Inflammatory macrophage treated with lipopolysaccharide for 1 hour (primary cell): ENCODE data around the gene UNC93A.
"Not testable (repeated sequence)": the region's sequence is repeated elsewhere in the genome, so short reads cannot be mapped to it uniquely, and the experiment has no call there.

Experiments used
- DNase-seq, 2 donors: peaks; one replicate each; pipeline ENCODE4 v3.0.0-alpha.2; 2020 to 2022

The UNC93A gene

DNA sequence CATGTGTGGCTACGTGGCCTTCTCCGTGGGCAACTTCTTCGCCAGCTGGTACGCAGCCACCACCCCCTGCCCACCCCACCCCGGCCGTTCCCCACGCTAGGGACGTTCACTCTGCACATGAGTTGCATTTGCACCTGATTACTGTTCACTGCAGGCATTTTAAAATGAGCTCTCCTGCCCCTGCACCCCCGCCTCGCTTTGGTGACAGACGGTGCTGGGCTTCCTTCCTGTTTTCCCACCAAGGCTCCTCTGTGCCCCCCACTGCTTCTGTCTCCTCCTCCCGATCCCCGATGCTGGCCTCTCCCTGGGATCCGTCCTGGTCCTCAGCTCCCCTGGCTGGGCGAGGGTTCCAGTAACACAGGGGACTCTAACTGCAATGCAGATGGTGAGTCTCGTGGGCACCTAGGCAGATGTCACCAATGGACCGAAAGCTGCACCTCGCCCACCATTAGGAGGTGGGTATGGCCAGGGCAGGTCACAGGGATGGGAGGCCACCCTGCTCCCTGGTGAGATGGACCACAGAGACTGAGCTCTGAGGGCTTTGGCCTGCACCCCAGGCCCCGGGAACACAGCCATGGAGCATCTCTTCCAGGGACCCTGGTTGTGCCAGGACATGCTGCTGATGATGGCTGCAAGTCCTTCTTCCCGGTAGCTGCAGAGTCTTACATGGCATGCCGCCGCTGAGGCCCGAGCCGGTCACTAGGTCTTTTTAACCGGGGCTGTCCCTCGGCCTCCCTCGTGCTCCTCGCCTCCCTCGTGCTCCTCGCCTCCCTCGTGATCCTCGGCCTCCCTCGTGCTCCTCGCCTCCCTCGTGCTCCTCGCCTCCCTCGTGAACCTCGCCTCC lies 3.8 kb downstream of the UNC93A start:
- DNase-seq = no peak

DNA sequence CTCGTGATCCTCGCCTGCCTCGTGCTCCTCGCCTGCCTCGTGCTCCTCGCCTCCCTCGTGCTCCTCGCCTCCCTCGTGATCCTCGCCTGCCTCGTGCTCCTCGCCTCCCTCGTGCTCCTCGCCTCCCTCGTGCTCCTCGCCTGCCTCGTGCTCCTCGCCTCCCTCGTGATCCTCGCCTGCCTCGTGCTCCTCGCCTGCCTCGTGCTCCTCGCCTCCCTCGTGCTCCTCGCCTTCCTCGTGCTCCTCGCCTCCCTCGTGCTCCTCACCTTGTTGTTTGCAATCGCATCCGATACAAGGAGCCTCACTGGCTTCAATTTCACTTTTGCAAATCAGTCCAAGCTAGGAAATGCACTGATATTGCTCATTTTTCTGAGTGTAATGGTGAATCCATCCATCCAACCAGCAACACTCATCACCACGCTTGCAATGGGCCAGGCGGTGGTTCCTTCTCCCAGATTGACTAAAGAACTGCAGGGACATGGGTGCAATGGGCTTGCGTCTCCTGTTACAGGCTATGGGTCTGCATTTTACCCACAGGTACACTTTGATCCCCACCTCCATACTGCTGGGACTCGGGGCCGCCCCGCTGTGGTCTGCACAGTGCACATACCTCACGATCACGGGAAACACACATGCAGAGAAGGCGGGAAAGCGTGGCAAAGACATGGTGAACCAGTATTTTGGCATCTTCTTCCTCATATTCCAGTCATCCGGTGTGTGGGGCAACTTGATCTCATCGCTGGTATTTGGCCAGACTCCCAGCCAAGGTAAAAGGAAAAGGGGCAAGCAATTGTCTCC lies 4.6 kb downstream of the UNC93A start:
- DNase-seq = no peak

DNA sequence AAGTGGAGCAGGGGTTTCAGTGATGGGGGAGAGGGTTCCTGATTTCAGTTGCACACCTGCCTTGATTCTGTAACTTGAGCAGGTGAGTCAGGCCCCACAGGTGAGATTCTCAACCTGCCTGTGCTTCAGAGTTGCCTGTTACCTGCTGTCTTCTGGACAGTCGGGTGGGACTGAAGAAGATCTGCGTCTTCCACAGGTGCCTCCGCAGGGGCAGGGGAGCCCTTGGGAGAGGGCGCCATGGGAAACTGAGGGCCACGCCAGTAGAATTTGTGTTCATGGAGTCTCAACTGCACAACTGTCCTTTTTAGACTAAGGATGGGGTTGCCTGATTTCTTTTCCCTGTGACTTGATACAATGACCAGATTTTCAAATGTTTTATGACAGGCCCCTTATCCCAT lies 5.2 kb downstream of the UNC93A start:
- DNase-seq = no peak

DNA sequence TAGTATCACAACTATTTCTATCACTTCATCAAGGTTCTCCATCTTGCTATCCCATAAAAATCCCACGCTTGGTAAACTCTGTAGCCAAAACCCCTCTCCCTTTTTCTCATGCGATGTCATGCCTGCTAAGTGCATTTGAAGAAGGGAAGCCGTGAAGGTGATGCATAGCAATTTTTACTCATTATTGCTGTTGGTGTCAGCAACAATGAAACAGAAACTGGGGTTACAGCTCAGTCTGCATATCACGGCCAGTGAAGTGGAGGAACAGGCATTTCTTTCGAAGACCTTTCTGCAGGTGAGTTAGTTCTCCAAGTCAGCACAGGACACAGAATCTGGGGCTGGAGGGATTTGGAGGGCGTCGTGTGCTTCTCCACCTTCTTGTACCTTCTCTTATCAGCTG lies 5.8 kb downstream of the UNC93A start:
- no peak for DNase-seq

DNA sequence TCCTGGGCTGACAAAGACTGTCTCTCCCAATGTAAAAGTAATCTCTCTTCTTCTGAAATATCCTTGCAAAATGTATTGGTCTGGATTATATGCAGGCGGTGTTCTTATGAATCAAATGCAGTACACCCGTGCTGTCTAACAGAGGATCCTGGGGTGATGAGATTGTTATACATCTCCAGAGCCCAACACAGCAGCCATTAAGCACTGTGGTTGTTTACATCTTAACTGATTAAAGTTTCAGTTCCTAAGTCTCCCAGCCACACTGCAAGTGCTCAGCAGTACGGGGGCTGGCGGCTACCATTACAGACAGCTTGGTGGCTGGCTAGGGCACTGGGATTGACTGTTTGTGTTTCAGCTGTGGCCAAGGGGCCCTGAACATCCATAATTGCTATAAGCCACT lies 7.0 kb downstream of the UNC93A start:
- DNase-seq = no peak

DNA sequence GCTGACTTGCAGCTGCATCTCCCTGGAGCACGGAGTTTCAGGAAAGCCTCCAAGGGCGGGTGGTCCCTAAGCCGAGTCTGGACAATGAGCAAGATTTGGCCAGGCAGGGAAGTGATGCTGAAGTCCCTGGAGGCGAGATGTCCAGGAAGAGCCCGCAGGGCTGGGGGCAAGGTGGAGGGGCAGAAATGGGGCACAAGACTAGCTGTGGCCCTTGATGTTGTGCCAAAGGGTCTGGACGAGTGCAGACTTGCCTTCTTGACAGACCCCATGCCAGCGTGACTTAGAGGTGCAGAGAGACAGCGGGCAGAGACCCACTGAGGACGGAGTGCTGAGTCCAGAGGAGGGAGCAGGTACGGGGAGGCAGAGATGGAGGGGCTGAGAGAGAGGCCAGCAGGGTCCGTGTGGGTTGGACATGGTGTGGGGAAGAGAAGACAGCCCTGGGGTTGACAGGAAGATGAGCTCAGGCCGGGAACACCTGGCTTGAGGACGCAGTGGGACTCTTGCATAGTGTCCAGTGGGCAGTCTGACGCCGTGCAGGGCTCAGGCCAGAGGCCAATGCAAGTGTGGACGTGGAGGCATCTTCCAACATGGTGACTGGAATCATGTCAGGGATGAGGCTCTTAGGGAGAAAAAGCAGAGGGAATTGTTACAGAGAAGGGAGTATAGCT lies 8.7 kb downstream of the UNC93A start:
- DNase-seq = no peak

DNA sequence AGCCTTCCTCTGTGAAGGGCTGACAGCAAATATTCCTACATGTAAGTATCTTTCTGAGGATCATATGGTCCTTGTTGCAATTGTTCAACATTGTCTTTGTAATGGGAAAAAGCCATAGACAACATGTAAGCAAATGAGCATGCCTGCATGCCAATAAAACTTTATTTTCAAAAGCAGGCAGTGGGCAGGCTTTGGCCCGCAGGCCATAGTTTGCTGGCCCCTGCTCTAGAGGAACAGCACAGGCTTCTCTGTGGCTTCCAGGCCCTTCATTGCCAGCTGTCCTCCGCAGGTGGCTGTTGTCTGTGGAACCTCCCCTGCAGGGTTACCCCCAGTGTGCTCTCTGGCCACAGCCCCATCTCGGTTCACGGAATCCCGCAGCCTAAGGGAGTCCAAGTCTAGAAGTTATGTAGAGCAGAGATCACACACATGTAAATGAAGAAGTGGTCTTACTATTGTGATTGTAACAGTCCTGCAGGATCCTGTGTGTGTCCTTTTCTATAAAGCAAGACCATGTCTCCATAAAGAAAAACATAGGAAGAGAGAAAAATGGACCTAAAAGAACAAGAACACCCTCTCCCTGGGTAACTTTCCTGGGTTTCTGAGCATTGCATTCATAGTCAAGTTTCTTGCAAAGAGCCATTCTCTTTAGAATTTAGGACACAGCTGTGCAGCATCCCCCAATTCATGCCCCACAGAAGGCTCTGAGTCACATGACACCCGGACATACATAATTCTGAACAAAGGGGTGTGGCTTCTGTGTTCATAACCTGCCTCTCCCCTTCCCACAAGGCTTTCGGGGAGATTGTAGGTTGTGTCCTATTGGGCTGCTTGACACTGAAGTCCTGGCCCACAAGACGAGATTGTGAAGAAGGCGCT lies 10.0 kb downstream of the UNC93A start:
- DNase-seq = no peak

DNA sequence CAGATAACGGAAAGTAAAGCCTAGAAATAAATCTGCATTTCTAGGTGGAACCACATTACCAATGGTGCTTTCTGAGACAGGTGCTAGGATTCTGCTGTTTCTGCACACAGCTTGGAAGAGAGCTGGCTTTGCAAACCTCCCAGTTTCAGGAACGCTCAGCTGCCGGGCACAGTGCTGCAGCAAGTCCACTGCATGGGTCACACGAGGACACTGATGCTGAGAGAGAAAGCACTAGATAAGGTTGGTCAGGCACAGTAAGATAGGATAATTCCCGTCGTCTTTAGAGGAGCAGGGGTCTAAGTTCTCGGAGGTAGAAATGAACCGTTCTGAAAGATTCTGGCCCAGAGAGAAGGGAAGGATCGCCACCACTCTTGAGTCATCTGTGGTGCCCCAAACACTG lies 11.0 kb downstream of the UNC93A start:
- DNase-seq = no peak

DNA sequence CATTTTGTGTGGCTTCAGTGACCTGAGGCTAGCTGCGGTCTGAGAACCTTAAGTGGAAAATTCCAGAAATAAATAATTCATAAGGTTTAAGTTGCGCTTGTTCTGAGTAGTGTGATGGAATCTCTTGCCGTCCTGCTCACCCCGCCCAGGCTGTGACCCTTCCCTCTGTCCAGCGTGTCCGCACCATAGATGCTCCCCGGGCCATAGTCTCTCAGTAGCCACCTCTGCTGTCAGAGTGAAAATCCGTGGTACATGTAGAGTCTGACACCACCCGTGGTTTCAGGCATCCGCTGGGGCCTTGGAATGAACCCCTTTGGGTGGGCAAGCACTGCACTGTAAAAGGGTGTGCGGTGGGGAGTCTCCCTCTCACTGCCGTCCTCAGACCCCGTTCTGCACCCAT lies 11.7 kb downstream of the UNC93A start:
- DNase-seq = no peak

DNA sequence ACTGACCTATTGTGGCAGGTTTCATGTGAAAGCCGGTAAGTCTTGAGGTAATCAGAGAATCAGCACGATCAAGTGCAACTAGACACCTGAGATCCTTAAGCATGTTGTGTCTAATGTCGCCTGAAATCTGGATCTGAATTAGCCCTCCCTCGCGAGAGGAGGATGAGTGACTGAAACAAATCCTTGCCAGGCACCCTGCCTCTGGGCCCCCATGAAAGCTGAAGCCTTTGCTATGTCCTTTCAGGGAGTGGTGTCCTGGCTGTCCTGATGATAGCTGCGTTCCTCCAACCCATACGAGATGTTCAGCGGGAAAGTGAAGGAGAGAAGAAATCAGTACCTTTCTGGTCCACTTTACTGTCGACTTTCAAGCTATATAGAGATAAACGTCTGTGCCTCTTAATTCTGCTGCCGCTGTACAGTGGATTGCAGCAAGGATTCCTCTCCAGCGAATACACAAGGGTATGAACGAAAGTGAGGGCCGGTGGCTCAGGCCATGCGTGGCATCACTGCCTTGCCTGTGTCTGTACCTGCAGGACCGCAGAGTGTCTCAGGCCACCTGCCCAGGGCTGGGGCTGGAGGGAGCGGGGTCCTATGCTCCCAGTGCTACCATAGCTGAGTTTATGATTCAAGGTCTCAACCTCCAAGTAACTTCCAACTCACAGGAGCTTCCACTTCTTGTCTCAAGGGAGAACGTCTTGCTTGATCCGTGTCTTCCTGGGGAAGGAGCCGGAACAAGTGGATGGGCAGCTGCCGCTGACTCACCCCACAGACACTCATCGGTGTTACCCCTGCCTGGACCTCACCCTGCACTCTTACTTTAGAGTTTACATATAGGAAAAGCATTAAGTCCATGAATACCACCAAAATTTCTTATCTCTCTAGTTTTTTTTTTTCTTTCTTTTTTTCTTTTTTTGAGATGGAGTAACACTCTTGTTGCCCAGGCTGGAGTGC lies 12.8 kb downstream of the UNC93A start:
- DNase-seq = no peak

DNA sequence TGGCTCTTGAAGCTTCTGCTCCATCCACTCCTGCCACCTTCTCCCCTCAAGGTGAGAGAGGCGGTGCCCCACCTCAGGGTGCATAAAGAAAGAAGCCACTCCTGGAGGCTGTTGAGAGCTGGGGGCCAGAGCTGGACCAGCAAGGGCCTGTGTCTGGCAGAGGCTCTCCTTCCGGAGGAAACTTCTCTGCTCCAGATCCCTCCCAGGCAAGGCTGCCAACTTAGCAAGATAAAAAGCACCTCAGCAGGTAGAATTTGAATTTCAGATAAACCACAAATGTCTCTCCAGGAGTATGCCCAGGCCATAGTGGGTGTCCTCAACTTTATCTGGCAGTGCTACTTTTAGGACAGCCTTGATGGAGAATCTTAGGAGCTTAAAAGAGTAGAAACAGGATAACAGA lies 13.8 kb downstream of the UNC93A start:
- DNase-seq = no peak

DNA sequence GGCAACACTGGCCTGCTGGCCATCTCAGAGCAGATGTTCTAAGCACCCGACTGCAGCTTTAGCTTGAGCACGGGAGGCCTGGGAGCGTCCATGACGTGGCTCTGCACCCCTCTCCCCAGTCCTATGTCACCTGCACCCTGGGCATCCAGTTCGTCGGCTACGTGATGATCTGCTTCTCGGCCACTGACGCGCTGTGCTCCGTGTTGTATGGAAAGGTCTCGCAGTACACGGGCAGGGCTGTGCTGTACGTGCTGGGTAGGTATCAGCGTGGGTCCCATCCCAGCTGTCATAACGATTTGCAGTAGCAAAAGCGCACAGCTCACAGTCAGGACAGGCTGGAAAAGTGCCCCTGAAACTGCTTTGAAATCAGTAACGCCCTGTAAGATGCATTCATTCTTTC lies 14.7 kb downstream of the UNC93A start:
- DNase-seq = no peak

DNA sequence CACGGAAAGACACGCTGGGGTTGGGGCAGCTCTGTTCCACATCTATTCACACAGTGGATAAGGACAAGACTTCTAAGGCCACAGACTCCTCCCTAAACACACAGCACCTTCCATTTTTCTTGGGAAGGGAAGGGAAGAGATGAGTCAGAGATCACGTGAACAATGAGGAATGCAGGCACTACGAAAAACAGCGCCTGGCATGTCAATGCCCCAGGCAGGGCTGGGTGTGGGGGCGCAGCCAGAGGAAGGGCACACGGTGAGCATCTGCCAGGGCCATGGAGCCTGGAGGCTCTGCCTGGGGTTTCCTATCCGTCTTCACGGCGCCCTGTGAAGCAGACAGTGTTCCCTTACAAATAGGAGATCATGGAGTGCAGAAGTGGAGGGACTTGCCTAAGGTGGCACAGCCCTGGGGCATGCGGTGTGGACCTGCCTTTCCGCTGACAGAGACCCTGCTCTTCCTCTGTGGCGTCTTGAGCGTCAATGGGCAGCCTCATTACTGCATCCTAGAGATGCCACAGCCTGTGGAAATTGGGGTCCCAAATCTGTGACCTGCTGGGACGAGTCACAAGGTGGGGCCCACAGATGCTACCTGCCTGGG lies 15.4 kb downstream of the UNC93A start:
- no peak for DNase-seq

DNA sequence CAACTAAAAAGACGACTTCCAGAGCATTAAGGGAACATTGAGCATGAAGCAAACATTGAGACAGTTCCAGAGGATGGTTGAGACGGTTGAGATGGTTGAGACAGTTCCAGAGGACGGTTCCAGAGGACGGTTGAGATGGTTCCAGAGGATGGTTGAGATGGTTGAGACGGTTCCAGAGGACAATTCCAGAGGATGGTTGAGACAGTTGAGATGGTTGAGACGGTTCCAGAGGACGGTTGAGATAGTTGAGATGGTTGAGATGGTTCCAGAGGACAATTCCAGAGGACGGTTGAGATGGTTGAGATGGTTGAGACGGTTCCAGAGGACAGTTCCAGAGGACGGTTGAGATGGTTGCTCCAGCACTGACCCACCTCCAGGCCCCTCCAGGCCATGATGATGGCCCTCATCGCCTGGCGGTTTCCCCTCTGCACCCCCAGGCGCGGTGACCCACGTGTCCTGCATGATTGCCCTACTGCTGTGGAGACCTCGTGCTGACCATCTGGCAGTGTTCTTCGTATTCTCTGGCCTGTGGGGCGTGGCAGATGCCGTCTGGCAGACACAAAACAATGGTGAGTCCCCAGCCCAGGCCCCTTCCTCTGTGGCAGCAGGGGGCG lies 16.3 kb downstream of the UNC93A start:
- no peak for DNase-seq

DNA sequence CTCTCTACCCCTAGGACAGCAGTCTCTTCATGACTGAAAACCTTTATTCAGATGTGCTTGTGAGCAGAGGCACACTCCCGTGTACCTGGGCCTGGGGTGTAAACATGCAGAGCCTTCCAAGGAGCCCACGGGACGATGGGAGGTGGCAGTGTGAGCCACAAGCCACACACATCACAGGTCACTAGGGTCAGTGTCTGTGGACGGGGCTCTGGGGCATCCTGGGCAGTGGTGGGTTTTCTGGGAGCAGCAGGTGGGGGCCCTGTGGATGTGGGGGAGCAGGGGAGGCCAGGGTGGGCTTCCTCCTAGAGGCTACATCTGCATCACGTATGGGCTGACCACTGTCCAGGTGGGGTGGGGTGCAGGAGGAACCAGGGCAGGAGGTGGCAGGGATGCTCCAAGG lies 17.1 kb downstream of the UNC93A start:
- DNase-seq = no peak

DNA sequence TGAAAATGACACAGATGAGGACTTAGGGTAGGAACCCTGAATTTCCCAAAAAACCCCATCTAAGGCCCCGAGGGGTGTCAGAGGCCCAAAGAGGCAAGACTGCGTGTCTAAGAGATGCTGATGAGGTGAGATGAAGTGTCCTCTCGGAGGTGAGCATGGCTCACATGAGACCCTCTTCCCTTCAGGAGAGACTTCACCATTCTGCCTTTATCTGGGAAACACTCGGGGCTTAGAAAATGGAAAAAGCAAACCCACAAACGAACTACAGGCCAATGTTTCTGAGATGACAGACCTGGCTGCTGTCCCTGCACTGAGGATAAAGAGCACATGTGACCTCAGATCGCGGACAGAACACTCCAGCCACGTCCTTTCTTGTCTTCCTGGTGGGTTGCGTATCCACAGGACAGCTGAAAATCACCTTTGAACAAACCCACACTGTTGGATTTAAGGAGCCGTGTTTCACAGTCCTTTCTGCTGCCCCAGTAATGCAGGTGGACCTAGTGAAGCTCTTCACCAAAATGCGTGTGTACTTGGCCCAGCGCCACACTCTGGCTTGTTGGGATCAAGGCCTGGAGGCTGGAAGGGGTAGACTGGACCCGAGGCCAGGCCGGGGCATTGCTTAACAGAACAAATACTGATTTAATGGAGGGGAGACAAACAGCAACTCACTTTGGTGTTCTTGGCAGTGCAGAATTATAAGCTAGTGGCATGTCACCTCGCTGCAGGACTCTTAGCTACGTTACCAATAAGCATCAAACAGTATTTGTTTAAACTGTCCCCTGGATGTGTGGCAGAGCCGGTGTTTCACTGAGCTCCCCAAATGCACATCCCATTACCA lies 18.5 kb downstream of the UNC93A start:
- not testable (repeated sequence) for DNase-seq

DNA sequence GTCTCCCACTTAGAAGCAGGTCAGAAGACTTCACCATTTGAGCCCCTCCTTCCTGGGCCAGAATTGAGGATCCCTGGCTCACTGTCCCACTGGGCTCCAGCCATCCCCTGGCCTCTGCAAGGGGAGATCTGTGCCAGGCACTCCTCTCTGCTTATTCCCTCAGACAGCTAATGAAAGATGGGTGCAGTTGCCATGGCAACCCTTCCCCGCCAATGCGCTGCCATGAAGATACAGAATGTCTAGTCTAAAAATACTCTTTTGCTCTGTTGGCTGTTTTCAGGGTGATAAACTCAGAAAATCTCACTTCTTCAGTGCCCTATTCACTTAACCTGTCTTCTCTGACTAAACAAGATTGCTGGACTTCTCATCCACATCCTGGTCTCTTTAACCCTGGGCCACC lies 20.2 kb downstream of the UNC93A start:
- DNase-seq = no peak

DNA sequence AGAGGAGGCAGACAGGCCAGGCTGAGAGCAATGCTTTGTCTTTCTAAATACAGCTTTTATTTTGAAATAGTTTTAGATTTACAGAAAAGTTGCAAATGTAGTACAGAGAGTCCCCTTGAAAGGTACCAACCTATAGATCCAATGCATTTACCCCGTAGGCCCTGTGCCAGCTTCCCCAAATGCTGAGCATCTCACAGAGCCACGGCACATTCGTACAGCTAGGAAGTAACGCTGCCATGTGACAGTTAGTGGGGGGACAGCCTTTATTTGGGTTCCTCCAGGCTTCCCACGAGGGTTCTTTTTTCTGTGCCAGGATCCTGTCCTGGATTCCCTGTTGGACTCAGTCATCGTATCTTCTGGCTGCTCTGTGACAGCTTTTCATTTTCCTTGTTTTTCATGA lies 20.6 kb downstream of the UNC93A start:
- not testable (repeated sequence) for DNase-seq

DNA sequence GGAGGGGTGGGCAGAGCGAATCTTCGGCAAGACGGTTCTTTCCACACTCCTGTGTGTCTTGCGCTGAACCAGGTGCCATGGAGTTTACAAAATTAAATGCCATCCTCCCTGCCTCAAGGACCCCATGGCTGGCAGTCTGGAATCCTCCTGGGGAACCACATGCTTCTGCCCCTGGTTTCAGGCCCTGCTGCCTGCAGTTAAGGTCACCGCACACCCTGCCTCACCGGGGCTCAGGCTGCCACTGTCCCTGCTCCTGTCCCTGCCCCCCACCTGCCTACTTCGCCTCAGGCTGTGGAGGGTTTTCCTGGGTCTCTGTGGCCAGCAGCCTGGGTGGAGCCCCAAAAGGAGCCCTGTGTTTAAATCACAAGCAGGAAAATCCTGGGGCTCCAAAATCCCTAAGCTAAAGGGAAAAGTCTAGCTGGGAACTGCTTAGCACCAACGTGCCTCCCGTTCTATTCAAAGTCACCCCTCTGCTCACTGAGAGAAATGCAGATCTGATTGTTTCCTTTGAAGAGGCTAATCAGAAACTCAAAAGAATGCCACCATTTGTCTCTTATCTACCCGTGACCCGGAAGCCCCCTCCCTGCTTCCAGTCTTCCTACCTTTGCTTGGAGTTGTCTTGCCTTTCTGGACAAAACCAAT lies 23.2 kb downstream of the UNC93A start:
- no peak for DNase-seq
